ENCODE data around the gene TBX19. TPM values are rescaled to one million over a fixed set of nuclear protein-coding genes. Genes with fewer than 3 reads are reported as not detected.

Gene TBX19
- total RNA-seq, 2 donors from 2014 or later, result 1.2 to 1.8 TPM

GRCh38 chr1:168312718-168313604 is 32.3 kb downstream of the TBX19 start:
- no peak for DNase-seq (ENCODE audit: low spot score)
- intact Hi-C loops (cut with DNase I), result no loop called here

- intact Hi-C loops (cut with DNase I), result no loop called here
- no peak for DNase-seq (ENCODE audit: low spot score)
Measured at GRCh38 chr1:168316142-168316541, 35.5 kb downstream of the TBX19 start.

GRCh38 chr1:168317309-168317708 is 36.6 kb downstream of the TBX19 start:
- DNase-seq (ENCODE audit: low spot score), result no peak
- intact Hi-C loops (cut with DNase I), result no loop called here

- no peak for DNase-seq (ENCODE audit: low spot score)
- intact Hi-C loops (cut with DNase I), result no loop called here
Measured at GRCh38 chr1:168319691-168320090, 39.0 kb downstream of the TBX19 start.

- intact Hi-C loops (cut with DNase I), result no loop called here
- DNase-seq (ENCODE audit: low spot score), result no peak
Measured at GRCh38 chr1:168320149-168320548, 39.5 kb downstream of the TBX19 start.

- DNase-seq (ENCODE audit: low spot score), result no peak
- intact Hi-C loops (cut with DNase I), result no loop called here
Measured at GRCh38 chr1:168320800-168321450, 40.2 kb downstream of the TBX19 start.

- DNase-seq (ENCODE audit: low spot score), result no peak
- intact Hi-C loops (cut with DNase I), result no loop called here
Measured at GRCh38 chr1:168321945-168322344, 41.3 kb downstream of the TBX19 start.

GRCh38 chr1:168324745-168325425 is 44.2 kb downstream of the TBX19 start:
- intact Hi-C loops (cut with DNase I), result no loop called here

GRCh38 chr1:168328731-168329364 is 48.2 kb downstream of the TBX19 start:
- intact Hi-C loops (cut with DNase I), result no loop called here
- no peak for DNase-seq (ENCODE audit: low spot score)

More at GRCh38 chr1:168324745-168325425, 44.2 kb downstream of the TBX19 start:
- no peak for DNase-seq (ENCODE audit: low spot score)

- intact Hi-C loops (cut with DNase I), result no loop called here
- no peak for DNase-seq (ENCODE audit: low spot score)
Measured at GRCh38 chr1:168330285-168330684, 49.6 kb downstream of the TBX19 start.

- no peak for DNase-seq (ENCODE audit: low spot score)
- intact Hi-C loops (cut with DNase I), result no loop called here
Measured at GRCh38 chr1:168331569-168331968, 50.9 kb downstream of the TBX19 start.

- intact Hi-C loops (cut with DNase I), result no loop called here
- no peak for DNase-seq (ENCODE audit: low spot score)
Measured at GRCh38 chr1:168333562-168334276, 53.0 kb downstream of the TBX19 start.

- no peak for DNase-seq (ENCODE audit: low spot score)
- intact Hi-C loops (cut with DNase I), result no loop called here
Measured at GRCh38 chr1:168335500-168335899, 54.8 kb downstream of the TBX19 start.

GRCh38 chr1:168338589-168339503 is 58.2 kb downstream of the TBX19 start:
- intact Hi-C loops (cut with DNase I), result no loop called here
- DNase-seq (ENCODE audit: low spot score), result no peak

- intact Hi-C loops (cut with DNase I), result loop anchor here in 1 of 2 donors (10.0 kb wide), 1 partner anchor 234 kb away; the partner anchor contains the start of gene XCL1
- no peak for DNase-seq (ENCODE audit: low spot score)
Measured at GRCh38 chr1:168340781-168341482, 60.3 kb downstream of the TBX19 start.

- no peak for DNase-seq (ENCODE audit: low spot score)
- intact Hi-C loops (cut with DNase I), result loop anchor here in 1 of 2 donors (10.0 kb wide), 1 partner anchor 233 kb away; the partner anchor contains the start of gene XCL1
Measured at GRCh38 chr1:168341483-168341975, 60.9 kb downstream of the TBX19 start.
